Measurements from ENCODE around the gene FRS3.

The FRS3 gene

GRCh38 chr6:41789390-41789724 lies 9.7 kb upstream of the FRS3 start:
- DNase-seq = no peak

GRCh38 chr6:41787219-41787917 lies 7.7 kb upstream of the FRS3 start, which contains the start of gene TOMM6:
TSS of gene TOMM6 (plus strand) at chr6:41787694. CDS start at chr6:41787698, 4 bp downstream.
- DNase-seq = peak; percentile 90

GRCh38 chr6:41786451-41787218 lies 6.9 kb upstream of the FRS3 start:
- DNase-seq = peak; percentile 68

GRCh38 chr6:41785689-41786450 lies 6.2 kb upstream of the FRS3 start:
- no peak for DNase-seq

- DNase-seq = no peak
Observed at GRCh38 chr6:41785254-41785653, 5.6 kb upstream of the FRS3 start.

- no peak for DNase-seq
Observed at GRCh38 chr6:41784581-41785171, 5.0 kb upstream of the FRS3 start.

- no peak for DNase-seq
Observed at GRCh38 chr6:41783106-41783780, 3.5 kb upstream of the FRS3 start.

- no peak for DNase-seq
Observed at GRCh38 chr6:41781366-41781730, 1.6 kb upstream of the FRS3 start.

GRCh38 chr6:41780551-41781365 lies 1.1 kb upstream of the FRS3 start, which contains the start of gene PRICKLE4:
TSS of gene PRICKLE4 (plus strand) at chr6:41780782. CDS start at chr6:41783474, 2,692 bp downstream.
- DNase-seq = peak; percentile 35

GRCh38 chr6:41779336-41779735 lies 364 bp downstream of the FRS3 start:
- no peak for DNase-seq

GRCh38 chr6:41778895-41779294 lies 805 bp downstream of the FRS3 start:
- DNase-seq = no peak

- no peak for DNase-seq
Observed at GRCh38 chr6:41777551-41778285, 2.0 kb downstream of the FRS3 start.

- no peak for DNase-seq
Observed at GRCh38 chr6:41775293-41775882, 4.3 kb downstream of the FRS3 start.

GRCh38 chr6:41774841-41775240 lies 4.9 kb downstream of the FRS3 start:
- DNase-seq = no peak

- DNase-seq = no peak
Observed at GRCh38 chr6:41771058-41771983, 8.4 kb downstream of the FRS3 start.

GRCh38 chr6:41770381-41771057 lies 9.2 kb downstream of the FRS3 start:
- DNase-seq = no peak

- no peak for DNase-seq
Observed at GRCh38 chr6:41769376-41769775, 10.3 kb downstream of the FRS3 start.

GRCh38 chr6:41768545-41769308 lies 11.0 kb downstream of the FRS3 start:
- no peak for DNase-seq

Data from NCI-H1105 (cell line).